Measurements from ENCODE around the gene LRRC8D.

DNA sequence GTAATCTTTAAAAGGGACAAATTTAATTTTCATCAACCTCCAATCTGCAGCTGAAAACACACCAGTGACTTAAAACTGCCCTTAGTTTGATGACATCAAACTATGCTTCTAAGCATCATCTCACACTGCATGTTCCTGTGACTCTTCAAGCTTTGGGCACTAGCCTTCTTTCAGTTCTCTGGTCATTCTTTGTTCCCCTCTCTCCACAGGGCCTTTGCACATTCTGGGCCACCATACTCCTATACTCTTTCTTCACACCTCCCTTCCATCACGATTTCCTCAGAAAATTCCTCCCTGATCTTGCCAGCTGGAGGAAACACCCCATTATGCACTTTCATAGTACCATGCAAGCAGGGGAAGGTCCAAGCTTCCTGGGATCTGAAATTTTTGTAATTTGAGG lies 96.5 kb downstream of the LRRC8D start:
- TF ChIP-seq, protein P1, sequence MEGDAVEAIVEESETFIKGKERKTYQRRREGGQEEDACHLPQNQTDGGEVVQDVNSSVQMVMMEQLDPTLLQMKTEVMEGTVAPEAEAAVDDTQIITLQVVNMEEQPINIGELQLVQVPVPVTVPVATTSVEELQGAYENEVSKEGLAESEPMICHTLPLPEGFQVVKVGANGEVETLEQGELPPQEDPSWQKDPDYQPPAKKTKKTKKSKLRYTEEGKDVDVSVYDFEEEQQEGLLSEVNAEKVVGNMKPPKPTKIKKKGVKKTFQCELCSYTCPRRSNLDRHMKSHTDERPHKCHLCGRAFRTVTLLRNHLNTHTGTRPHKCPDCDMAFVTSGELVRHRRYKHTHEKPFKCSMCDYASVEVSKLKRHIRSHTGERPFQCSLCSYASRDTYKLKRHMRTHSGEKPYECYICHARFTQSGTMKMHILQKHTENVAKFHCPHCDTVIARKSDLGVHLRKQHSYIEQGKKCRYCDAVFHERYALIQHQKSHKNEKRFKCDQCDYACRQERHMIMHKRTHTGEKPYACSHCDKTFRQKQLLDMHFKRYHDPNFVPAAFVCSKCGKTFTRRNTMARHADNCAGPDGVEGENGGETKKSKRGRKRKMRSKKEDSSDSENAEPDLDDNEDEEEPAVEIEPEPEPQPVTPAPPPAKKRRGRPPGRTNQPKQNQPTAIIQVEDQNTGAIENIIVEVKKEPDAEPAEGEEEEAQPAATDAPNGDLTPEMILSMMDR (IDR thresholded peaks at IDR 0.05), result no peak
- TF ChIP-seq POLR2A (IDR thresholded peaks at IDR 0.05), result no peak

Measured in heart left ventricle (tissue), 13 donors.